CD14-positive monocyte (primary cell): Measurements from ENCODE around the gene NSD2. TPM values are rescaled to one million over a fixed set of nuclear protein-coding genes. Genes with fewer than 3 reads are reported as not detected.

Experiments used
- DNase-seq, 3 donors: peaks; one replicate each; pipeline ENCODE4 v3.0.0-alpha.2; 2011 to 2022
- H2AFZ ChIP-seq: 2 replicates; pipeline ENCODE4 v1.6.0; 2012; ENCODE audit warnings: mild to moderate bottlenecking, low read depth, low read length, inconsistent platforms; ENCODE audit not compliant: insufficient read depth, poor library complexity, severe bottlenecking
- H3K27ac ChIP-seq, 2 donors: 1 replicate in 1 of 2; 2 replicates in 1 of 2; pipeline ENCODE4 v1.5.1; 2012 to 2013; ENCODE audit warnings: low read length in 2 of 2, control low read depth in 1 of 2, inconsistent platforms in 1 of 2, low read depth in 1 of 2, mild to moderate bottlenecking in 1 of 2
- H3K27me3 ChIP-seq, 2 donors: one replicate each; pipeline versions ENCODE4 v1.6.0 to v1.6.1; 2011 to 2013; ENCODE audit warnings: low read length in 2 of 2; ENCODE audit not compliant: control insufficient read depth in 2 of 2, insufficient read depth in 2 of 2
- H3K36me3 ChIP-seq, 2 donors: replicated peaks in 1 of 2; 1 replicate in 1 of 2; 2 replicates in 1 of 2; pipeline versions ENCODE4 v1.5.1 to v1.6.1; 2012 to 2013; ENCODE audit warnings: low read length in 2 of 2, control low read depth in 1 of 2, inconsistent platforms in 1 of 2, mild to moderate bottlenecking in 1 of 2; ENCODE audit not compliant: insufficient read depth in 2 of 2, control insufficient read depth in 1 of 2
- H3K4me1 ChIP-seq, 2 donors: 1 replicate in 1 of 2; 2 replicates in 1 of 2; pipeline versions ENCODE4 v1.5.1 to v1.6.1; 2012 to 2013; ENCODE audit warnings: low read length in 2 of 2, control low read depth in 1 of 2, inconsistent platforms in 1 of 2, mild to moderate bottlenecking in 1 of 2, moderate library complexity in 1 of 2; ENCODE audit not compliant: insufficient read depth in 2 of 2, control insufficient read depth in 1 of 2
- H3K4me2 ChIP-seq: replicated peaks from 2 replicates; pipeline ENCODE3; 2012; ENCODE audit warnings: low read length, moderate library complexity, mild to moderate bottlenecking; ENCODE audit not compliant: poor library complexity, severe bottlenecking; ENCODE audit errors: extremely low read depth
- H3K4me3 ChIP-seq, 3 experiments: fragments of 200-600 bp in 1 of 3; sonication (generic) in 1 of 3; replicated peaks in 1 of 3; 1 replicate in 2 of 3; 2 replicates in 1 of 3; pipeline ENCODE4 v1.5.1; 2011 to 2013; ENCODE audit warnings: low read length in 3 of 3, mild to moderate bottlenecking in 3 of 3, control low read depth in 2 of 3, low read depth in 2 of 3, inconsistent platforms in 1 of 3, moderate library complexity in 1 of 3
- H3K79me2 ChIP-seq: 2 replicates; pipeline ENCODE4 v1.6.0; 2012; ENCODE audit warnings: mild to moderate bottlenecking, control low read depth, inconsistent platforms, low read length, moderate library complexity; ENCODE audit not compliant: insufficient read depth
- H3K9ac ChIP-seq: 2 replicates; pipeline ENCODE4 v1.6.0; 2017; ENCODE audit warnings: low read length, mild to moderate bottlenecking; ENCODE audit not compliant: insufficient read depth, poor library complexity, severe bottlenecking
- H3K9me3 ChIP-seq, 2 donors: replicated peaks in 1 of 2; 1 replicate in 1 of 2; 2 replicates in 1 of 2; pipeline versions ENCODE4 v1.5.1 to v1.6.1; 2012 to 2013; ENCODE audit warnings: low read length in 2 of 2, control low read depth in 1 of 2; ENCODE audit not compliant: control insufficient read depth in 1 of 2, insufficient read depth in 1 of 2
- H4K20me1 ChIP-seq: 2 replicates; pipeline ENCODE4 v1.6.0; 2012; ENCODE audit warnings: mild to moderate bottlenecking, low read length, control low read depth, moderate library complexity; ENCODE audit not compliant: insufficient read depth
- H3K27ac Mint-ChIP-seq, 7 donors: one replicate each; pipeline ENCODE4 v1.8.0; 2020; ENCODE audit warnings: mild to moderate bottlenecking in 7 of 7, mixed read lengths in 7 of 7, moderate library complexity in 6 of 7, inconsistent platforms in 2 of 7
- H3K27me3 Mint-ChIP-seq, 3 donors: one replicate each; pipeline ENCODE4 v1.8.0; 2021 to 2022; ENCODE audit warnings: low read depth in 3 of 3, mild to moderate bottlenecking in 3 of 3, mixed read lengths in 3 of 3, moderate library complexity in 3 of 3, inconsistent platforms in 1 of 3
- H3K36me3 Mint-ChIP-seq, 2 donors: one replicate each; pipeline ENCODE4 v1.8.0; 2020; ENCODE audit warnings: mixed read lengths in 2 of 2, inconsistent platforms in 1 of 2, mild to moderate bottlenecking in 1 of 2
- H3K4me1 Mint-ChIP-seq: one replicate; pipeline ENCODE4 v1.8.0; 2020; ENCODE audit warnings: mild to moderate bottlenecking, mixed read lengths
- H3K4me3 Mint-ChIP-seq, 2 donors: one replicate each; pipeline ENCODE4 v1.8.0; 2020; ENCODE audit warnings: mild to moderate bottlenecking in 2 of 2, mixed read lengths in 2 of 2, moderate library complexity in 1 of 2
- H3K9me3 Mint-ChIP-seq, 7 donors: one replicate each; pipeline ENCODE4 v1.8.0; 2020 to 2022; ENCODE audit warnings: mixed read lengths in 7 of 7, mild to moderate bottlenecking in 6 of 7, moderate library complexity in 6 of 7, inconsistent platforms in 2 of 7
- CTCF ChIP-seq: fragments of 200-600 bp; IDR thresholded peaks from one replicate; pipeline ENCODE4 v1.8.0; 2022; ENCODE audit warnings: antibody characterized with exemption, mild to moderate bottlenecking
- WGBS: methylation state at CpG from one replicate; pipeline ENCODE4 v1.1.5; 2013; ENCODE audit warnings: missing lambda C conversion rate; ENCODE audit not compliant: insufficient coverage; 5-methylcytosine and 5-hydroxymethylcytosine counted together
- intact Hi-C, 2 donors: fragments of 100-400 bp; cut with micrococcal nuclease; formaldehyde crosslinking; loops; one replicate each; pipeline versions ENCODE4 v1.15.0 to v1.15.1; 2023
- polyA plus RNA-seq, 3 donors: library from polyadenylated mRNA; depleted of rRNA in 1 of 3; unstranded in 2 of 3; stranded (reverse) in 1 of 3; fragments of 300-500 nt in 2 of 3; fragments of >200 nt in 1 of 3; fragmentation: Illumina TruSeq in 2 of 3; gene quantifications; 1 replicate in 2 of 3; 2 replicates in 1 of 3; pipeline ENCODE4 v1.2.3, GENCODE V29; 2012 to 2021

NSD2 gene
- polyA plus RNA-seq, 3 donors, result 1.9 to 8.7 (median 2.3) TPM

GRCh38 chr4:1862961-1863296, 8.3 kb upstream of the NSD2 start:
- peaks cover 10 to 17% of the 10 kb centered on the region in 2 donors for H3K4me1 ChIP-seq
- WGBS, result 76% methylated on average over 8 of the region's 14 CpGs
- no peaks in the 10 kb centered on the region for H3K79me2 ChIP-seq
- intact Hi-C loops, result no loop called here
- Mint-ChIP-seq H3K36me3 (no peaks in the 10 kb centered on the region), H3K27me3 (peaks cover 8 to 28% (median 20%) of the 10 kb centered on the region in 3 donors), H3K27ac (no peak overlapping the region), H3K4me1 (peaks cover 16% of the 10 kb centered on the region), H3K9me3 (peaks cover 0 to 1% (median 0%) of the 10 kb centered on the region in 7 donors), H3K4me3 (peak overlapping the region; percentile 48 to 74)
- DNase-seq, result no peak
- H4K20me1 ChIP-seq, result no peaks in the 10 kb centered on the region
- peak overlapping the region in 1 of 3 experiments; percentile 66 for H3K4me3 ChIP-seq
- H3K9ac ChIP-seq, result peak overlapping the region; percentile 36
- peak overlapping the region; percentile 79 for H3K4me2 ChIP-seq
- H2AFZ ChIP-seq, result peak overlapping the region; percentile 65
- H3K36me3 ChIP-seq, result no peaks in the 10 kb centered on the region
- TF ChIP-seq CTCF, result no peak
- H3K9me3 ChIP-seq, result no peaks in the 10 kb centered on the region
- H3K27ac ChIP-seq, result no peak overlapping the region
- H3K27me3 ChIP-seq, result peaks cover 0 to 5% of the 10 kb centered on the region in 2 donors

GRCh38 chr4:1863297-1864033, 7.7 kb upstream of the NSD2 start:
- Mint-ChIP-seq H3K27ac (no peak overlapping the region), H3K4me3 (no peak overlapping the region), H3K9me3 (peaks cover 0 to 1% (median 0%) of the 10 kb centered on the region in 7 donors), H3K36me3 (no peaks in the 10 kb centered on the region), H3K27me3 (peaks cover 8 to 28% (median 20%) of the 10 kb centered on the region in 3 donors), H3K4me1 (peaks cover 16% of the 10 kb centered on the region)
- TF ChIP-seq CTCF, result no peak
- H2AFZ ChIP-seq, result no peak overlapping the region
- no peak overlapping the region for H3K4me2 ChIP-seq
- H3K27me3 ChIP-seq, result peaks cover 0 to 5% of the 10 kb centered on the region in 2 donors
- no peak overlapping the region for H3K9ac ChIP-seq
- intact Hi-C loops, result no loop called here
- H3K4me1 ChIP-seq, result peaks cover 10 to 17% of the 10 kb centered on the region in 2 donors
- no peaks in the 10 kb centered on the region for H3K79me2 ChIP-seq
- no peaks in the 10 kb centered on the region for H4K20me1 ChIP-seq
- 87% methylated on average over 6 of the region's 11 CpGs for WGBS
- no peaks in the 10 kb centered on the region for H3K36me3 ChIP-seq
- H3K27ac ChIP-seq, result no peak overlapping the region
- H3K9me3 ChIP-seq, result no peaks in the 10 kb centered on the region
- DNase-seq, result no peak
- no peak overlapping the region for H3K4me3 ChIP-seq
